GM19468 (cell line): ENCODE measurements around the gene MEG3.

Experiments
- ATAC-seq: cut with Tn5 transposase; IDR thresholded peaks from one replicate; pipeline ENCODE4 v1.9.1; 2021; ENCODE audit warnings: mild to moderate bottlenecking, moderate library complexity, moderate number of reproducible peaks; ENCODE audit not compliant: unreplicated experiment; ENCODE audit errors: extremely low read depth

The MEG3 gene

DNA sequence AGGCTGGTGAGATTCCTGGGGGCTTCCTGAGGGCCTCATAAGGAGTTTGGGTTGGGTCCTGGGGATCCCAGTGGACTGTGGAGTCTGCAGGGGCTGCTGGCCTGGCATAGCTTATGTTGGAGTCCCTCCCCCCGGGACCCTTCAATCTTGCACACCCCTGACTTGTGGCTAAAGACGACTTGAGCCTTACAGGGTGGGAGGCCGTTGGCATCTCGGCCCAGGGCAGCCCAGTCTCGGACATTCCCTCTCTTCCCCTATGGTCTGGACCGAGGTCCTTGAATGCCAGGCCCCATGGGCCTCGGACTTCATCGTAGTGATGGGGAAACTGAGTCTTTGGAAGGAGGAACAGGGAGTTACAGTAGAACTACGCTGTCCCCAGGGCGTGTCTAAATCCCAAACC is 65.1 kb downstream of the MEG3 start:
- ATAC-seq, result no peak

DNA sequence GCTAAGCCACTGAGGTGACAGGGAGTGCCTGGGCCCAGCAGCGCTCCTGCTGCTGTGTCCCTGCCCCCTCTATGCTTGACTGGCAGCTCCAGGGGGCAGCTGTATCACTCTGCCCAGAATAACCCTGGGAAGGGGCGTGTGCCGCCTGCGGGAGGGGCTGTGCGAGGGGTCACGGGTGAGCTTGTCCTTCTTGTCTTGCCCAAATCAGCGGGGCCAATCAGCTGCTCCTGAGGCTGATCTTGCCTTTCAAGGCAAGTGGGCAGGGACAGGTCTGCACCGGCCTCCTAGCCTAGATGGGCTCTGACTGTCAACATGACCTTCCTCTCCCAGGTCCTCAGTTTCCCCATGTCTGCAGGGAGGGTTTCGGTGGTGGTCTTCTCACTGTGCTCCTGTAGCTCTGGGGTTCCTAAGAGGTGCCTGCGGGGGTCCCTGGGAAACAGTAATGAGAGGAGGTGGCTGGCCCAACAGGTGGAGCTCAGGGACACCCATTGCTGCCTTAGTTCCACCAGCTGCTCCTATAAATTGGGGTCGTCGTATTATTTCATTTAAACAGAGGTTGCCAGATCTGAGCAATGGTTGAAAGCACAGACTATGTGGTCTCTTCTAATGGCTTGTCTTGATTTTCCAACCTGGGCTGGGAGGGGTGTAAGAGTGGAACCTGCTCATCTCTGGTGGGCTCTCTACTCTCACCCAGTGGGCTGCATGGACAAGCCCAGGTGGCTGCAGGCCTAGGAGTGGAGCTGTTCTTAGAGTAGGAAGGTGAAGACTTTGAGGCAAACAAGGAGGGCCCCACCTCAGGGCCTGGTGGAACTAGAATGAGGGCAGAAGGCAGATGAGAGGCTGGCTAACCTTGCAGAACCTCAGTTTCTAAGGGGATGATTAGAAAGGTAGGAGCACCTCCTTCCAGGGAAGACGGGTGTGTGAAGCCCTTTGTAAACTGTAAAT is 65.9 kb downstream of the MEG3 start:
- no peak for ATAC-seq

DNA sequence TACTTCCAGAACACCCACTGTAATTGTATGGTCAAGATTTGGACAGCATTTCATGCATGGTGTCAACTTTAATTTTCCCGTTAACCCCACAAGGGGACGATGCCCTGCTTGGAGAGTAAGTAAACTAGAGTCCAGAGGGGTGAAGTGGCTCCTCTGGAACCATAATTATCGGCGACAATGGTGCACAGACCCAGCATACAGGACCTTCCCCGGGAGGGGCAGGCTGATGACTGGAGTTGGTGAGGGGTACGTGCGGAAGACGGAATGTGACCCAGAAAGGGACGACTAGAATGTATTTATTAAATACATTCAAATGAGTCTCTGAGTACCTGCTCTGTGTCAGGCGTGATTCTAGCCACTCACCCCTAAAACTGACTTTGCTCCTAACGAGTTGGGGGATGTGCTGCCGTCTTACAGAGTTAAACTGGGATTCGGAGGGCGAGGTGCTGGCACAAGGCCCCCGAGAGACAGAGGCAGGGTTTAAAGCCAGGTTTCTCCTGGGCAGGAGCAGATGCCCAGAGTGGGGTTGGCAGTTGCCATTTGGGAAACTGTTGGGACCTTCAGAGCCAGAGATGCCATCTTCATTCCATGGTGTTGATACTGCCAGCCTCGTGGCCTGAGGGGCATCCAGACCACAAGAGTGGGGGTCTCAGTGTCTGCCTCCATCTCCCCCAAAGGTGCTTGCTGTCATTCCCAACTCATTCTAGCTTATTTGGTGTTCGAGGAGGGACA is 66.7 kb downstream of the MEG3 start:
- no peak for ATAC-seq

DNA sequence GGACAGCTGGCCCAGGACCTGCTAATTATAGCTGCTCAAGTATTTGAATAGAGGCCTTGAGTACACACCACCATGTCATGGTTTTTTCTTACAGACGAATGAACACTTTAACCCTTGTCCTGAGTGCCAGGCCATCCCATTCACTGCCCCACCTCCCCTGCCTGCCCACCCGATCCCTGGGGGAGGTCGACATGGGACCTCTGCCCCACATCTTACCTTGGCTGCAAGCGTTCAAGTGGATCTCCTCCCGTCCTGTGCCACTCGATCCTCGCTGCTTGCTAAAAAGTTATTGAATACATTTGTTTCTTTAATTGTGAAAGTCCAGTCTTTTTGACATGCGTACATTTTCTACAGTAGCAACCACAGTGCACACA is 67.3 kb downstream of the MEG3 start:
- ATAC-seq, result no peak

DNA sequence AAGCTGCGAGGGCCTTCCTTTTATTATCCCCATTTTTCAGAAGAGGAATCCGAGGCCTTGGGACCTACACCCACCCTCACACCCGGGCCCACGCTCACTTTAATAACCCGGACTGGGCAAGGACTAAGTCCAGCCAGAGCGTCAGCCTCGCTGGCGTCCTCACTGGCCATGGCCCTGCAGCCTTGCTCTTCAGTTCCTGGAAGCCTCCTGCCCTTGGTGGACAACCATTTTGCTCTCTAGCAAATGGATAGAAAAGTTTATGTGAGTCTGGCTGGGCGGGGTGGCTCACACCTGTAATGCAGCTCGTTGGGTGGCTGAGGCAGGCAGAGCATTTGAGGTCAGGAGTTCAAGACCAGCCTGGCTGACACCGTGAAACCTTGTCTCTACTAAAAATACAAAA is 67.8 kb downstream of the MEG3 start:
- no peak for ATAC-seq

DNA sequence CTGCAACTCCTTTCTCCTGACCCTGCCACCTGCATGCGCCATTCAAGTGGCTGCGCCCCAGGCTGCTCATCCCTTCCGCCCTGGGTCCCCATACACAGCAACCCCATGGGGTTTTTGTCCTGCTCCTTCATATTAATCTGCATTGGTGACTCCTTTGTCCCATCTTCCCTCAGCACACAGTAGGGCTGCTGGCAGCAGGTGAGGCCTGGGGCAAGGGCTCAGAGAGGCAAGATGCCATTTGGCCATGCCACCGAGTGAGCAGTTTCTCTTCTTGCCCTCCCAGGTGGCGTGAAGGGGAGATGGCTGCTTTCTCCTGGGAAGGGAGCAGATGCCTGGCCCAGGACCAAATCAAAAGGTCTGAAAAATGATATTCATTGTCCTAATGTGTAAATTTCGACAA is 68.5 kb downstream of the MEG3 start:
- no peak for ATAC-seq

DNA sequence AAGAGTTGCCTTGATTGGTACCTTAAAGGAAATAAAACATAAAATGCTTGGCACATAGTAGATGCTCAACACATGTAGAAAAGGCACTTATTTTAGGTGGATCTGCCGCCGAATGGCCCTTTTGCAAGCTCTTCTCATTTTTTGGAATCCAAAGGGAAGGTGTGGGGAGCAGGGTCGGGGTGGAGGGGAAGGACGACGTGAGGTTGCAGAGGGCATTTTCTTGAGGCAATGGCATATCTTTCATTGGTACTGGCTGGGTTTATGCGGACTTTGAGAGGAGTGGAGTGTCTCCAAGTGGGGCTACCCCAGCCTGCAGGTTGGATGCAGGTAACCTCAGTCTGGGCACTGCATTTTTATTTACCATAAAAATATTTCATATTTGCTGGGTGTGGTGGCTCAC is 69.5 kb downstream of the MEG3 start:
- ATAC-seq, result no peak

DNA sequence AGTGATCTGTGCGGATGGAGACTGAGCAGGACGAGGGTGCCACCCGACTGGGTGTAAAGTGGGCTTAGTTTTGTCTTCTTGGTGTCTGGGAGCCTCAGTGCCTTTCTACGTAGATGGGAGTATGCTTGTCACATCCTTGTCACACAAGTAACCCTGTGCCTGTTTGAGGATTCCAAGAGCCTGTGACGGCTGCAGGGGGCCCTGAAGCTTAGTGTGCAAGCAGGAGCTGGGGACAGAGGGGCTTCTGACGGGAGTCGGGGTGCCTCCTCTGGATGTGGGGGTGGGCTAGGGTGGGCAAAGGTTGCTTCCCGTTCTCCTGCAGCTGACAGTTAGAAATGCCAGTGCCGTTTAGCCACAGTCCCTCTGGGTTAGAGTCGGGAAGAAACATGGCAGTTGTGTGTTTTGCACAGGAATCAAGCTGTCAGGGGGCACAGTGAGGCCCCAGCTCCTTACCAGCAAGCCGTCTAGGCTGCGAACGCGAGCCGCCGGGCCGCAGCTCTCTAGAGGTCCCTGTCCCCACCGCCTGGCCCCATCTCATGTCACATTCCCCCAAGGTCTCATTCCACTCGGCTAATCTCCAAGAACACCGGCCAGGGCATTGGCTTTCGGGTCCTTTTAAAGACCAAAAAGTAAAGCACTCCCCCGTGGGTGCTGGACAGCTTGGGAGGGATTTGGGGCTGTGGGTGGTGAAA is 70.6 kb downstream of the MEG3 start:
- ATAC-seq, result no peak

DNA sequence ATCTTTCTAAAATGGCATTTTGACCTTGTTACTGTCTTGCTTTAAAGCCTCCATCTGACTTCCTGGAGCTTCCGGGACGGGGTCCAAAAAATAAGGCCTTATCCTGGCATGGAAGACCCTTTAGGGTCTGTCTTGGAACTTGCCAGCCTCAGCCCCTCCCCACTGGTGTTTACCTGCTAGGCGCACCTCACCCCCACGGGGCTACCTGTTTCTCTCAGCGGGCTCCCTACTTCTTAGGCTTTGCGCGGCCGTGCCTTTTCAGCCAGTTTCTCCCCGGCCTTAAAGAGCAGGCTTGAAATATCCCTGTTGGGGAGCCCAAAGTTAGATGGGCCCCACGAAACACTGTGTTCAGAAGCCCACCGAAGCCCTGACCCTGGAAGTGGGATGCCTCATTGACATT is 72.5 kb downstream of the MEG3 start:
- ATAC-seq, result no peak

DNA sequence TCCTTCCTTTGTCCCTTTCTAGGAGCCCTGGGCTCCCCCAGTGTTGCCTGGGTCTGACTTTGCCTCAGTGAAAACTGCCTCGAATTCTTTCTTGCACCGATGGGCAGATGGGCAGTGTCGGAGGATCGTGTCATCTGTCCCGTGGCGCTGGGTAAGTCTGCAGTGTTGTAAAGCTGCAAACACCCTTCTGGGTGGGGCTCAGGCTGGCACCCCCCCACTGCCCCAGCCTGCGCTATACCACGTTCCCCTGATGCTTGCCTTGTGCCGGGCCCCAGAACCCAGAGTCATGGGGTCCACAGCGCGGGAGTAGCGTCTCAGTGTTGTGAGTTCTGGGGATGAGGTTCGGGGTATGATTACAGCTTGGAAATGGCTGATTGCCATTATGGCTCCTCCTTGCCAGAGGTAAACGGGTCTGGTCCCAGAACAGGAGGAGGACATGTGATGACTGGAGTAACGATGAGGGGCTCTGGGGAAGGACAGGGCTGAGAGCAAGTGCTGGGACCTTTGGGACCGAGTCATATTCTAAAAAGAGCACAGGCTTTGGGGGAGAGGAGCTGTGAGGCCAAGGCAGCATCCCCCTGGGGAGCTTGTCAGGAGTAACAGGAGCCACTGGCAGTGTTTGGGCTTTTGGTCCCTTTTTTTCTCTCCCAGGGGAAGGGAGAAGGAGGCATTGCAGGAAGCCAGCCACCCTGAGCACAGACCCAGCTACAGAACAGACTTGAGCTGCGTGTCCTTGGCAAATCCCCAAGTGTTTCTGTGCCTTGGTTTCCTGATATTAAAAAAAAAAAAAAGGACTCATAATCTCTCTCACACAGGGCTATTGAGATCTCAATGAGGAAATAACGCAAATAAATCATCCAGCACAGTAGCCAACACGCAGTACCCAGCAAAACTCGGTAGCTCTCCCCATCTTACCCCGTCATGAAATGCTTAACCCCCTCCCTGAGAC is 73.3 kb downstream of the MEG3 start:
- no peak for ATAC-seq

DNA sequence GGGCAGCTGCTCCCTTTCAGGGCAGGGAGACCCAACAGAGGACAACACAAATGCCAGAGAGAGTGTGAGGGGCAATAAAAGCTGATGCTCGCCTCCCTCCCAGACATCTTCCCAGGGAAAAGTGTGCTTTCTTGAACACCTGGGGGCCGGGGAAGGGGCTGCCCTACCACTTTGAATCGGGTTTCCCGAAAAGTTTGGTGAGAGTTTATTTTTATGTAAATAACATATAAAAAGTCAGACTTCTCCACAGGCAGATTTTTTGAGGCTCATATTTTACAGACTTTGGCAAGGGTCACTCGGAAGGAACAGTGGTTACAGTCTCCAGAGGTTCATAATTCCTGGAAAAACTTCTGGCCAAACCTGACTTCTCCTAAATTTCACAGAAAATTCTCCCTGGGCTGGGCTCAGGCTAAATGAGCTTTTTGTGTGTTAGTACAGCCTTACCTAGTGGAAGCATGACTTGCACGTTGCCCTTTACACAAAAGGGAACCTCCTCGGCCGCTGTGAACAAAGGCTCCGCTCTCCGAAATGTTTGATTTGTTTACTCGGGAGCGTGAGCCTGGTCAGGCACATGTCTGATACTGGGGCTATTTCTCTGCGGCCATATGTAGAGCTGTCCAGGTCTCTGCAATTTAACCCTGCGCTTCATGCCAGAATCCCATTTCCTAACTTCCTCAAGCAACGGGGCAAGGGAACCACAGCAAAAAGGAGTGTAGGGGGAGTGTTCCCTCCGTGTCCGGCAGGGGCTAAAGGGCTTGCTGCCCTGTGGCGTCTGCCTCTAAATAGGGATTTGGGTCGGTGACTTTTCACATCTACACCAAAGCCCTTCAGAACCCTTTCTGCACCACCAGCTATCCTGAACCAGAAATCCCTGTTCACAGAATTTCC is 74.2 kb downstream of the MEG3 start:
- ATAC-seq, result no peak

DNA sequence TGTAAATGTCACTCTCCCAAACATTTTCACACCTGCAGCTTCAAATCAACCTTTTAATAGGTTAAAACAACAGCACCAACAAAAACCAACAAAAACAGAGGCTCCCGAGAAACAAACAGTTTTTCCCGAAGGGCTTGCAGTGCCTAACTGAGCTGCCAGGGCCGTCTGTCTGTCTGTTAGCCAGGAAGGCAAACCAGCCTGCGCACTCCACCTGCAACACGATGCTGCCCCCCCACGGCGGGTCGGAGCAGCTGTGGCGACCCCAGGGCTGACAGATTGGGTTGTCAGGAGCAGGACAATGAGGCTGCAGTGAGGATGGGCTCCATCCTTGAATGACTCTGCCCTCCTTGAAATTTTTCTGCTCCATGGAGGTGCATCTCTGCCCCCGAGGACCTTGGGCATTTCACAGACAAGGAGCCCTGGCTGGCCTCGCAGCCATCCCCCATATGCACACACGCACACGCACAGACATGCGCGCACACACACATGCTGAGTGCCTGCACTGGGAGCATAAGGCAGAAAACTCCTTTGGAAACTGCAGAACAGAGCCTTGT is 75.0 kb downstream of the MEG3 start:
- no peak for ATAC-seq

DNA sequence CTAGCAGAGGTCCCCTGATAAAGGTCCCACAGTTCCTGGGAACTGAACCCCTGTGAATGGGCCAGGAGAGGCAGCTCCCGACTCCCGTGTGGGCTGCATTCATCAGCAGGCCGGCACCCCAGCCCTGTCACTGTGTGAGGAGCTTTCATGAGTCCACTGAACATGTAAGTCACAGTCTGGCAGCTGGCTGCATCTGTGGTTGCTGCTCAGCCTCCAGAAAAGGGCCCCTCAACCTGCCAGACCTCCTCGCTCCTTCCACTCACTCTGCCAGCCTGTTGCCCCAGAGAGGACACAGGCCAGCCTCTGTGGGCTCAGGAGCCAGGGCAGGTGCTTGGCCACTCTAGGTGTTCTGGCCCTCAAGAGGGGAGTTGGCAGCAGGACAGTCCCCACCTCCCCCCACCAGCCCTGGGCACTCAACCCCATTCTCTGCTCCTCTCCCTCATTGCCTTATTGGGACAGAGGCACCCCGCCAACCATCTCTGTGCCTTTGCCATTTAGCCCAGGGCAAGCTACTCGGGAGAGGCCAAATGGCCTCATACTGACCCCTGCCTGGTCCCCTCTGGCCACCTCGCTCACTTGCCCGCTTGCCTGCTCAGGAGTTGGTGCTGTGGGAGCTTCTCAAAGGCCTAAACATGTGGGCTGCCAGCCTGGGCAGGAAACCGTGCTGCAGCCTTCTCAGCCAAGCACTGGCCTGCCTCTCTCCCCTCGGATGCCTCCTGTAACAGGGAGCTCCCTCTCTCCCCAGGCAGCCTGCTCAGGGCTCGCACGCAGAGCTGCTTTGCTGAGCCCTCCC is 75.7 kb downstream of the MEG3 start:
- ATAC-seq, result no peak

DNA sequence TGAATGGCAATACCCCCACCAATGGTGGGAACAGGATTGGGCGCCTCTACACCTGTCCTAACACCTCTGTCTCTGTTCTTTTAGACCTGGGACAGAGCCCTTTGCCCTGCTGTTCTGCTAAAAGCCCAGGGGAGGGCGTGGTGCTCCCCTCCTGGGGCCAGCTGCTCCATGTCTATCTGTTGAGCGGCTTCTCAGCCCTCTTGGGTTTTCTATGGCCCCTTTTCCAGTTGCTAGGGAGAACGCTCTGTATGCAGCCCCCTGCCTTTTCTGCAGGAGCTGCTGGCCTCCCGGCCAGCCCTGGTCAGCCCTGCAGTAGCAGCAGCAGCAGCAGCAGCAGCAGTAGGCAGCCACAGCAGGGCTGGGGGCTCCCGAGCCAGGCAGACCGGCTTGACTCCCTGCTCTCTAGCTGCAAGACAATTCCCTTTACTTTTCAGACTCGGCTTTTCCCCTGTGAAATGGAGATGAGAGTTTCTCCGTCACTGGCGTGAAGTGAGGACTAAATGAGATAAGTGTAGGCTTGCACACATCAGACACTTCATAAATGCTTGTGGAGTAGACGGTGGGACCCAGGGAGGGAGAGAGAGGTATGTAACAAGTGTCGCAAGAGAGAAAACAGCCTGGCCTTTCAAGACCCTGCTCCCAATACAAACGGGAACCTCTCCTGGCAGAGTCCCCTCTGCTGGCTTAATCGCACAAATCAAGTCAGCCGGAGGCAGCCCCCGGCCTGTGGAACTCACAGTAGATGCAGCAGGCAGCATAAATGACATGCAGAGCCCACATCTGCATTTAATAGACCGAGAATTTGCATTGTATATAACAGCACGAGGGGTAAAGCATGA is 76.6 kb downstream of the MEG3 start:
- ATAC-seq, result no peak

DNA sequence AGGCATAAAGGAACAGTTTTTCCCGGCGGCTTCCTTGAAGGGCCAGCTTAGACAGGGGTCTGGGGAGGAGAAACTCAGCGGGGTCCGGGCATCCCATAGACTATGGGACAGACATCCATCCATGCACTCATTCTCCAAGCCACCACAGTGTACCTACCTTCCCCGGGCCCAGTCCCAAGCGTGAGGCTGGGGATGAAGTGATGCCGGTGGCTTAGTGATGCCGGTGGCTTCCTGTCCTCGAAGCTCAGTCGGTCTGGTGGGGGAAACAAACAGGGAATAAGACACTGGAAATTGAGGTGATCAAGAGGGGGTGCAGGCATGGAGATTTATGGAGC is 77.2 kb downstream of the MEG3 start:
- no peak for ATAC-seq

DNA sequence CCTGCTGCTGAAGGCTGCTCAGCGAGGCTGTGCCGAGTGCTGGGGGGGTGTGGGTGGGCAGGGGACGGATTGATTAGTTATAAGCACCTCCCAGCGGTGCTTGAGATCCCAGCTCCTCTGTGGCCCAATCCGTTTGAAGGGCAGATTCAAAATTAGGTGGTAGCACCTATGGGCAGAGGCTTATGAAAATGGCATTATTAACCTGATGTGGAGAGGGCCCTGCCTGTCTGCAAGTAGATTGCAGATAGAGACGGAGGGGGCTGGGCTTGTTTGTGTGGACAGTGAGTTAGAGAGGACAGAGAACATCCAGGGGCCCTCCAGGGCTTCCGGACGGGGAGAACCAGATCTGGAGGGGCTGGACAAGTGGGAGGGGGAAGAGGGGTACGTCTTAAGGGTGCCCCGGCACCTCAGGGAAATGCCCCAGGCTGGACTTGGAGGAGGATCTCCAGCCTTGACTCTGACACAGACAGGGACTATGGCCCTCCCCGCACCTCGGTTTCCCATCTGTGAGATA is 77.8 kb downstream of the MEG3 start, which contains the start of gene RTL1:
Gene RTL1, minus strand, starts transcription at position 51 of the 514 bp plus-strand sequence. CDS start 18,934 bp downstream, outside the sequence.
- ATAC-seq, result no peak
